Measurements from ENCODE around the gene CFAP97D2. TPM values are rescaled to one million over a fixed set of nuclear protein-coding genes. Genes with fewer than 3 reads are reported as not detected.
"Not testable (repeated sequence)": the region's sequence is repeated elsewhere in the genome, so short reads cannot be mapped to it uniquely, and the experiment has no call there.

CFAP97D2 gene
- total RNA-seq, 2 experiments from 2014 or later, result 0.47 to 0.52 TPM

GRCh38 chr13:114132419-114133121 lies 46.5 kb upstream of the CFAP97D2 start, which contains the start of gene RASA3:
Gene RASA3, minus strand, starts transcription at chr13:114132623. Its CDS starts 134 bp downstream, at chr13:114132489.
- intact Hi-C loops (cut with DNase I, micrococcal nuclease), result no loop called here
- Histone ChIP-seq H3K4me3 (ENCODE audit: low read length) (peak within 1 kb of the TSS; percentile 100), H3K9me3 (ENCODE audit: control insufficient read depth in 1 of 2, insufficient read depth in 1 of 2, low read length in 2 of 2) (no peaks in the 10 kb centered on the region), H3K27me3 (ENCODE audit: control insufficient read depth in 1 of 2, insufficient read depth in 2 of 2, low read length in 2 of 2) (no peaks in the 10 kb centered on the region), H3K27ac (ENCODE audit: low read depth in 1 of 2, low read length in 2 of 2) (peak within 1 kb of the TSS; percentile 80 to 85), H3K4me1 (ENCODE audit: insufficient read depth, low read length) (peaks cover 50% of the 10 kb centered on the region), H3K36me3 (ENCODE audit: insufficient read depth, low read length) (peaks cover 11% of the 10 kb centered on the region)
- ChIA-PET POLR2A (interaction anchor here (0.6 to 7.5 kb wide), 5 partner anchors 8 to 94 kb away, joined by 4 to 138 read pairs (median 76); no protein-coding TSS in a partner anchor), CTCF (interaction anchor here (3.0 kb wide), 1 partner anchor 22 kb away, joined by 15 read pairs; no protein-coding TSS in a partner anchor)
- Mint-ChIP-seq H3K9me3 (no peaks in the 10 kb centered on the region), H3K27me3 (no peaks in the 10 kb centered on the region), H3K36me3 (ENCODE audit: low read depth) (peaks cover 44% of the 10 kb centered on the region), H3K4me3 (peak within 1 kb of the TSS; percentile 99), H3K4me1 (ENCODE audit: low read depth) (peaks cover 60% of the 10 kb centered on the region), H3K27ac (peak within 1 kb of the TSS; percentile 99)
- ATAC-seq (ENCODE audit: poor library complexity), result peak; percentile 31
- peak; percentile 37 to 85 (median 60) for DNase-seq
- TF ChIP-seq CTCF (IDR thresholded peaks at IDR 0.05), result no peak

DNA sequence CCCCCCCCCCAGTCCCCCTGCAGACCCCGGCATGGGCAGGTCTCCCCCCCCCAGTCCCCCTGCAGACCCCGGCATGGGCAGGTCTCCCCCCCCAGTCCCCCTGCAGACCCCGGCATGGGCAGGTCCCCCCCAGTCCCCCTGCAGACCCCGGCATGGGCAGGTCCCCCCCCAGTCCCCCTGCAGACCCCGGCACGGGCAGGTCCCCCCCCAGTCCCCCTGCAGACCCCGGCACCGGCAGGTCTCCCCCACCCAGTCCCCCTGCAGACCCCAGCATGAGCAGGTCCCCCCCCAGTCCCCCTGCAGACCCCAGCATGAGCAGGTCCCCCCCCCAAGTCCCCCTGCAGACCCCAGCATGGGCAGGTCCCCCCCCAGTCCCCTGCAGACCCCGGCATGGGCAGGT lies 45.9 kb upstream of the CFAP97D2 start:
- H3K4me3 ChIP-seq (ENCODE audit: low read length), result peak overlapping the region; percentile 55
- peak overlapping the region; percentile 73 for H3K27ac Mint-ChIP-seq
- H3K27me3 Mint-ChIP-seq; DNase-seq; H3K27me3 ChIP-seq (ENCODE audit: control insufficient read depth in 1 of 2, insufficient read depth in 2 of 2, low read length in 2 of 2); H3K4me3 Mint-ChIP-seq; H3K9me3 Mint-ChIP-seq; H3K9me3 ChIP-seq (ENCODE audit: control insufficient read depth in 1 of 2, insufficient read depth in 1 of 2, low read length in 2 of 2); intact Hi-C loops (cut with DNase I, micrococcal nuclease); H3K27ac ChIP-seq (ENCODE audit: low read depth in 1 of 2, low read length in 2 of 2); H3K36me3 ChIP-seq (ENCODE audit: insufficient read depth, low read length); ATAC-seq (ENCODE audit: poor library complexity); CTCF ChIA-PET: not testable (repeated sequence)
- peaks cover 58% of the 10 kb centered on the region for H3K4me1 Mint-ChIP-seq (ENCODE audit: low read depth)
- peaks cover 45% of the 10 kb centered on the region for H3K4me1 ChIP-seq (ENCODE audit: insufficient read depth, low read length)
- POLR2A ChIA-PET, result interaction anchor here (5.3 to 7.5 kb wide), 2 partner anchors 11 to 15 kb away, joined by 79 to 138 read pairs; no protein-coding TSS in a partner anchor
- H3K36me3 Mint-ChIP-seq (ENCODE audit: low read depth), result peaks cover 38% of the 10 kb centered on the region

DNA sequence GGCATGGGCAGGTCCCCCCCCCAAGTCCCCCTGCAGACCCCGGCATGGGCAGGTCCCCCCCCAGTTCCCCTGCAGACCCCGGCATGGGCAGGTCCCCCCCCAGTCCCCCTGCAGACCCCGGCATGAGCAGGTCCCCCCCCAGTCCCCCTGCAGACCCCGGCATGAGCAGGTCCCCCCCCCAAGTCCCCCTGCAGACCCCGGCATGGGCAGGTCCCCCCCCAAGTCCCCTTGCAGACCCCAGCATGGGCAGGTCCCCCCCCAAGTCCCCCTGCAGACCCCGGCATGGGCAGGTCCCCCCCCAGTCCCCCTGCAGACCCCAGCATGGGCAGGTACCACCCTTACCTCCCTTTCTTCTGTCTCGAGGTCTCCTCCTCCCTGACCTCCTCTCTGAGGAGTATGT lies 45.5 kb upstream of the CFAP97D2 start:
- intact Hi-C loops (cut with DNase I, micrococcal nuclease); H3K27me3 ChIP-seq (ENCODE audit: control insufficient read depth in 1 of 2, insufficient read depth in 2 of 2, low read length in 2 of 2); H3K9me3 Mint-ChIP-seq; ATAC-seq (ENCODE audit: poor library complexity); H3K4me3 ChIP-seq (ENCODE audit: low read length); DNase-seq; H3K9me3 ChIP-seq (ENCODE audit: control insufficient read depth in 1 of 2, insufficient read depth in 1 of 2, low read length in 2 of 2); H3K36me3 ChIP-seq (ENCODE audit: insufficient read depth, low read length); H3K27me3 Mint-ChIP-seq; H3K27ac ChIP-seq (ENCODE audit: low read depth in 1 of 2, low read length in 2 of 2): not testable (repeated sequence)
- Mint-ChIP-seq H3K4me3 (peak overlapping the region; percentile 88), H3K36me3 (ENCODE audit: low read depth) (peaks cover 34% of the 10 kb centered on the region), H3K27ac (peak overlapping the region; percentile 82), H3K4me1 (ENCODE audit: low read depth) (peaks cover 54% of the 10 kb centered on the region)
- ChIA-PET POLR2A (interaction anchor here (1.0 to 2.7 kb wide), 2 partner anchors 9 to 15 kb away, joined by 7 to 15 read pairs; no protein-coding TSS in a partner anchor), CTCF (interaction anchor here (1.4 kb wide), 1 partner anchor 10 kb away, joined by 3 read pairs; no protein-coding TSS in a partner anchor)
- H3K4me1 ChIP-seq (ENCODE audit: insufficient read depth, low read length), result peaks cover 40% of the 10 kb centered on the region

All from CD4-positive, alpha-beta T cell (primary cell).